ENCODE results near the gene NSFL1C. TPM values are rescaled to one million over a fixed set of nuclear protein-coding genes. Genes with fewer than 3 reads are reported as not detected.

Gene NSFL1C
- total RNA-seq, 1 experiment from 2014 or later, result 151 TPM

DNA sequence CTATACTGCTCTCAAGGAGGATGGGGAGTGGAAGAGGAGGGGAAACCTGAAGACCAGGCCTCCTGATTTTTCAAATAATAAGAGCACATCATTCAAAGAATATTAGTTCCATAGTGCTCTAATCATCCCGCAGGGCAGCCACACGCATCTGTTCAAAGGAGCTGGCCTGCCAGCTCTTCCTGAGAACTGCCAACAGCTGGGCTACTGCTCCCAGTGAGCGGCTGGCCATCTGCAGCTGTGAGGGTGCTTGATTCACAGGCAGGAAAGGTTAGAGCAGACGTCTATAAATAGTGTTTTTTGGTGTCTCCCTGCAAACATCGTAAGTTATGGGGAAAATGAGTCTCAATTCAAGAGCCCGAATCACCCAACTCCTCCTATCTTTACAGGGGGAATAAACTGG lies 17.3 kb downstream of the NSFL1C start:
- H3K4me1 ChIP-seq (replicated peaks; ENCODE audit: insufficient read depth), result no peaks in the 10 kb centered on the region
- H2AFZ ChIP-seq, result no peak overlapping the region
- no peaks in the 10 kb centered on the region for H3K9me2 ChIP-seq (ENCODE audit: insufficient read depth)
- H3K27ac ChIP-seq, result no peak overlapping the region
- BruUV-seq (replicated peaks), result no TSS peak
- H3K79me2 ChIP-seq (ENCODE audit: low read depth), result no peaks in the 10 kb centered on the region
- H3K4me2 ChIP-seq, result no peak overlapping the region
- no peaks in the 10 kb centered on the region for H4K20me1 ChIP-seq (ENCODE audit: insufficient read depth)
- TF ChIP-seq, protein P1, sequence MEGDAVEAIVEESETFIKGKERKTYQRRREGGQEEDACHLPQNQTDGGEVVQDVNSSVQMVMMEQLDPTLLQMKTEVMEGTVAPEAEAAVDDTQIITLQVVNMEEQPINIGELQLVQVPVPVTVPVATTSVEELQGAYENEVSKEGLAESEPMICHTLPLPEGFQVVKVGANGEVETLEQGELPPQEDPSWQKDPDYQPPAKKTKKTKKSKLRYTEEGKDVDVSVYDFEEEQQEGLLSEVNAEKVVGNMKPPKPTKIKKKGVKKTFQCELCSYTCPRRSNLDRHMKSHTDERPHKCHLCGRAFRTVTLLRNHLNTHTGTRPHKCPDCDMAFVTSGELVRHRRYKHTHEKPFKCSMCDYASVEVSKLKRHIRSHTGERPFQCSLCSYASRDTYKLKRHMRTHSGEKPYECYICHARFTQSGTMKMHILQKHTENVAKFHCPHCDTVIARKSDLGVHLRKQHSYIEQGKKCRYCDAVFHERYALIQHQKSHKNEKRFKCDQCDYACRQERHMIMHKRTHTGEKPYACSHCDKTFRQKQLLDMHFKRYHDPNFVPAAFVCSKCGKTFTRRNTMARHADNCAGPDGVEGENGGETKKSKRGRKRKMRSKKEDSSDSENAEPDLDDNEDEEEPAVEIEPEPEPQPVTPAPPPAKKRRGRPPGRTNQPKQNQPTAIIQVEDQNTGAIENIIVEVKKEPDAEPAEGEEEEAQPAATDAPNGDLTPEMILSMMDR (conservative IDR thresholded peaks at IDR 0.05), result no peak
- no peak for TF ChIP-seq EZH2 (IDR thresholded peaks at IDR 0.05; ENCODE audit: low read depth)
- no peak for DNase-seq
- no peaks in the 10 kb centered on the region for H3F3A ChIP-seq (ENCODE audit: insufficient read depth, low read depth)
- ChIA-PET CTCF (no interaction called here), POLR2A (ENCODE audit: unreplicated experiment) (no interaction called here)
- intact Hi-C loops (cut with micrococcal nuclease; ENCODE audit: unreplicated experiment), result no loop called here
- no peaks in the 10 kb centered on the region for H3K9me3 ChIP-seq (ENCODE audit: insufficient read depth, low read depth)
- peaks cover 61% of the 10 kb centered on the region for H3K36me3 ChIP-seq (ENCODE audit: low read depth)
- H3K4me3 ChIP-seq, result no peak overlapping the region
- no peaks in the 10 kb centered on the region for H3K27me3 ChIP-seq (ENCODE audit: insufficient read depth, low read depth)

DNA sequence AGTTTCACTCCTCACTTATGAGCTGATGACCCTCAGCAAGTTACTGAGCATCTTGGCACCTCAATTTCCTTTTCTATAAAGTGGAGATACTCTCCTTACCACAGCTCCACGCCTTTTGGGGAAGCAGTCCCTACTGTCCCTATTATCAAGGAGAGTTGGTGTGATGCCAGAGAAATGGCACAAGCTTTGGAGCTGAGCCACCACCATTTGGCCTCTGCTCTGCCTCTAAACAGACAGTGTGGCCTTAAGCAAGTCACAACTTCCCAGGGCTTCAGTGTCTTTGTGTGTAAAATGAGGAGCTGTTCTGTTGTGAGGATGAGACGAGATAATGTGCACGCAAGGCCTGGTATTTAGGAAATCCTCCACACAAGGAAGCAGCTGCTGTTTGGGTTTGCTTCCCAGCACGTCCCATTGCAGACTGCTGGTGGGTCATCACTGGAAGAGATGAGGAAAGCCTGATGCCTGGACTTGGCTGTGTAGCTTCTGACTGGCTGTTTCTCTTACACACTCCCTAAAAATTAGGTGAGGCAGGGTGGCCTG lies 18.5 kb downstream of the NSFL1C start:
- DNase-seq, result no peak
- Histone ChIP-seq H3K27ac (no peak overlapping the region), H3K27me3 (ENCODE audit: insufficient read depth, low read depth) (no peaks in the 10 kb centered on the region), H3K36me3 (ENCODE audit: low read depth) (peaks cover 58% of the 10 kb centered on the region), H4K20me1 (ENCODE audit: insufficient read depth) (no peaks in the 10 kb centered on the region), H2AFZ (no peak overlapping the region), H3K79me2 (ENCODE audit: low read depth) (no peaks in the 10 kb centered on the region), H3K4me1 (replicated peaks; ENCODE audit: insufficient read depth) (no peaks in the 10 kb centered on the region), H3F3A (ENCODE audit: insufficient read depth, low read depth) (no peaks in the 10 kb centered on the region), H3K9me3 (ENCODE audit: insufficient read depth, low read depth) (no peaks in the 10 kb centered on the region), H3K4me3 (no peak overlapping the region), H3K4me2 (no peak overlapping the region), H3K9me2 (ENCODE audit: insufficient read depth) (no peaks in the 10 kb centered on the region)
- BruUV-seq (replicated peaks), result no TSS peak
- ChIA-PET POLR2A (ENCODE audit: unreplicated experiment) (no interaction called here), CTCF (no interaction called here)
- intact Hi-C loops (cut with micrococcal nuclease; ENCODE audit: unreplicated experiment), result no loop called here
- TF ChIP-seq EZH2 (IDR thresholded peaks at IDR 0.05; ENCODE audit: low read depth), result no peak
- TF ChIP-seq, protein P1 (conservative IDR thresholded peaks at IDR 0.05), result no peak

DNA sequence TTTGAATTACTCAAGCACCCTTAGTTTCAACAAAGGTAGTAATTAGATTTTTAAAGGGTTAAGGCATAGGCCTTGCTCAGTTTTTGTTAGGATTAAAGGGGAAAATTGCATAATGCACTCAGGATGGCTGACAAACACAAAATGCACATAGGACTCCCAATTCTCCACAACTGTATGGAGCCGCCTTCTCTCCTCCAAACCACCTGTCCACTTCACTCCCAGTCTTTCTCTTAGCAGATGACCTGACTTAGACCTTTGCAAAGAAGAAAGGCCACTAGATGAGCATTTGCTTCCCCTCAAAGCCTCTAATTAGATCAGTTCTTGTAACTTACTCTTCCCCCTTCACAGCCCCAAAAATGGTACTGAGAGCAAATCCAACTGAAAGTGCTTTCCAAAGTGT lies 20.1 kb downstream of the NSFL1C start:
- Histone ChIP-seq H3K27me3 (ENCODE audit: insufficient read depth, low read depth) (no peaks in the 10 kb centered on the region), H3K79me2 (ENCODE audit: low read depth) (no peaks in the 10 kb centered on the region), H3K36me3 (ENCODE audit: low read depth) (peaks cover 61% of the 10 kb centered on the region), H3F3A (ENCODE audit: insufficient read depth, low read depth) (peaks cover 2% of the 10 kb centered on the region; the same call in 1 of the 2 replicates), H4K20me1 (ENCODE audit: insufficient read depth) (no peaks in the 10 kb centered on the region), H3K4me3 (no peak overlapping the region), H3K4me1 (replicated peaks; ENCODE audit: insufficient read depth) (no peaks in the 10 kb centered on the region), H3K9me2 (ENCODE audit: insufficient read depth) (no peaks in the 10 kb centered on the region), H3K27ac (no peak overlapping the region), H3K4me2 (no peak overlapping the region), H3K9me3 (ENCODE audit: insufficient read depth, low read depth) (no peaks in the 10 kb centered on the region), H2AFZ (no peak overlapping the region)
- no peak for DNase-seq
- TF ChIP-seq, protein P1 (conservative IDR thresholded peaks at IDR 0.05), result no peak
- no peak for TF ChIP-seq EZH2 (IDR thresholded peaks at IDR 0.05; ENCODE audit: low read depth)
- BruUV-seq (replicated peaks), result no TSS peak
- intact Hi-C loops (cut with micrococcal nuclease; ENCODE audit: unreplicated experiment), result no loop called here
- ChIA-PET CTCF (no interaction called here), POLR2A (ENCODE audit: unreplicated experiment) (no interaction called here)
